HG02588 (cell line): ENCODE data around the gene MAP1LC3B2.
"Not testable (repeated sequence)": the region's sequence is repeated elsewhere in the genome, so short reads cannot be mapped to it uniquely, and the experiment has no call there.

ENCODE experiments used
- ATAC-seq: cut with Tn5 transposase; IDR thresholded peaks from one replicate; pipeline ENCODE4 v1.9.1; 2021; ENCODE audit warnings: mild to moderate bottlenecking, moderate library complexity; ENCODE audit not compliant: unreplicated experiment

MAP1LC3B2 gene

DNA sequence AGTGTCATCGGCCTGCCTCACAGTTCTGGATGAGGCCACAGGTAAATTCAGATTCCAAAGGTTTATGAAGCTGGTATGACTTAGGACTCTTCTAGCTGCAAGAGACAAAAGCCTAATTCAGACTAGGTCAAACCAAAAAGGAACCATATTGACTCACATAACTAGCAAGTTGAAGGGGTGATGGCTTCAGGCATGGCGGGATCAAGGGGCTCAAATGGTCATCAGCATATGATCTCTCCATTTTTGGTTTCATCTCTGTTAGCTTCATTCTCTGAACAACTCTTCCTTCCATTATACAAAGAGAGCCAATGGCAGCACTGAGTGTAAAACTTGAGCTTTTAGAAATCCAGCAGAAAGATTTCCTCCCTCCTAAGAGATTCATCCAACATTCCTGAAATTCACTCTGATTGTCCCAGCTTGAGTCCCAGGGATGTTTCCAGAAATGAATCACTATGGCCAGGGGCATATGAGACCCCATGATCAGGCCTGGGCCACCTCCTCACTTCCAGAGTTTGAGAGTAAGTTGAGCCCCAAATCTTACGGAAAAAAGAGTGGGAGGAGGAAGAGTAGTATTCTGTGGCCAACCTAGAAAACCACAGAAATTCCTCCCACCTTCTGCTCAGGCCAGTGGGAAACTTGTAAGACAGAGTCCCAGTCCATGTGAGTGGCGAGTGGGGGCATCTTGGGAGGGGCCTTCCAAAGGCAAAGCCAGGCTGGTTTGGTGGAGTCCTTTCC lies 2.0 kb upstream of the MAP1LC3B2 start:
- no peak for ATAC-seq

DNA sequence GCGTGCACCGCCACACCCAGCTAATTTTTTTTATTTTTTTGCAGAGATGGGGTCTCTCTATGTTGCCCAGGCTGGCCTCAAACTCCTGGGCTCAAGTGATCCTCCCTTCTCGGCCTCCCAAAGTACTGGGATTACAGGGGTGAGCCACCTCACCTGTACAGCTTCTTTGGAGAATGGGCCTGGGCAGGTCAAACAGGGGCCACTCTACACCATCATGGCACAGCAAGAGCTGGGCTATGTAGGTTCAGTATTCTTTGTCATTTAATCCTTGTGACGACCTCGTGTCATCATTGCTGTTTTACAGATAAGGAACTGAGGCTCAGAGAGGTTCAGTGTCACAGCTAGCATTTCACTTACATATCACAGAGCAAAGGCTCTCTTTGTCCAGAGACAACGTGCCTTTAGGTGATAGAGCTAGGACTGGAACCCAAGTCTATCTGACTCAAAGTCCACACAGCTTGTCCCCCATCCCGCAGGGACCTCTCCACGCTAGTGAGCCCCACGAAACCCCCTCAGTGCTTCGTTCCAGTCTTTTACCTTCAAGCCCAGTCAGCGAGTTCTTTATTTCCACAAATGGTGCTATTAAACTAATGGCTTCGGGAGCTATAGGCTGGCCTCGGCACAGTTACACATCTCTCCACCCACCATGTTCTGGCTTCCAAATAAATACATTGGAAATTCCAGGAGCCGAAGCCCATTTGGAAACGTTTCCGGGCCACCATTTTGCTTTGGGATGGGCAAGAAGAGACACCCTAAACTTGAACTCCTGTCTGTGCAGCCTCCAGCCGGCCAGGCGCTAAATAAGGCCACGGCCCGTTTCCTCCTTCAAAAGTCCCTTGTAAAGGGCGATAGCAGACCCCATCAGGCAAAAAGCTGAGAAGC lies 660 bp upstream of the MAP1LC3B2 start:
- no peak for ATAC-seq

DNA sequence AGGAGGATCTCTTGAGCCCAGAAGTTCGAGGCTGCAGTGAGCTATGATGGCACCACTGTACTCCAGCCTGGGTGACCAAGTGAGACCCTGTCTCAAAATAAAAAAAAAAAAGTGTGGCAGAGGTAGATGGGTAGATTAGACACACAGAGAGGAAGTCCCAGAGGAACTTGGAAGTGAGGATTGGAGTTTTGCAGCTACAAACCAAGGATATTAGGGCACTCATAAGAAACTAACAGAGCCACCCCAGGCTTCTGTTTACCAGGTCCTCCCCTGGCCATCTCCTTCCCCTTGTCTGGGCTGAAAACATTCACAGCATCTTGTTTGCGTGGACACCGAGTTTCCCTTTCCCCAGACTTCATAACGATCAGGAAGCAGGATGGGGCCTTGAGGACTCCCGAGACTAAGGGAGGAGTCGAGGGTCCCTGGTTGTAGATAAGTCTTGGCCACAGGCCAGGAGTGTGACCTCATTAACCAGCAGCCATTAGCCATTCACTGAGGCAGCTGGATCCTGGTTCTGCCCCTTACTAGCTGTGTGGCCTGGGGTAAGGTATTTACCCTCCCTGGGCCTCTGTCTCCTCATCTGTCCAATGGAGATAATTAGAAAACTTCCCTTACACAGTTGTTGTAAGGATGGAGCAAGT lies 2.1 kb downstream of the MAP1LC3B2 start:
- no peak for ATAC-seq

DNA sequence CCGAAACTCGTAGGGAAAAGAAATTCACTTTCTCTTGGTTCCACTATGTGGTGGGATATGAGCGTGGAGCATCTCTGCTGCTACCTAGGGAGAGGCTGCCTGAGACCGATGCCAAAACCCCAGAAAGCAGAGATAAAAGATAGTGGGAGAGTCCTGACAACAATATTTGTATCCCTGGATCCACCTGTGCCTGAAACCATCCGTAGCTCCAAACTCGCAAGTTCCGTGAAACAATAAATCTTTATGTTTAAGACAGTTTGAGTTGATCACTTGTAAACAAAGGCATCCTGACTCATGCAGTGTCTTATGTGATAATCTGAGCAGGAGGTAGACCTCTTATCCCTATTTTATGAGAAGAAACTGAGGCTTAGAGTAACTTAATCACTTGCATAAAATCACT lies 2.9 kb downstream of the MAP1LC3B2 start:
- no peak for ATAC-seq

GRCh38 chr12:116563262-116563661 lies 4.1 kb downstream of the MAP1LC3B2 start:
- ATAC-seq, result no peak

DNA sequence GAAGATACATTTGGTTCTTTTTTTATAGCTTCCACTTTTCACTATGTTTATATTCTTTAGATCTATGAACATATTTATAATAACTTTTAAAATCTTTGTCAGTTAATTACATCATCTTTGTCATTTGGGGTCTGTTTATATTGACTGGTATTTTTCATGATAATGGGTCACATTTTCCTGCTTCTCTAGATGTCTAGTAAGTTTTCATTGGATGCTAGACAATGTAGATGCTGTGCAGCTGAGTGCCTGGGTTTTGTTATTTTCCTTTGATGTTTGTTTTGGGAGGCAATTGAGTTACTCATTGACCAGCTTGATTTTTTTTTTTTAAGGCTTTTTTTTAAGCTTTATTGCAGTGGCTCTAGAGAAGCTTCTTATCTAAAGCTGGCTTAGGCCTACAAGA lies 4.9 kb downstream of the MAP1LC3B2 start:
- no peak for ATAC-seq

GRCh38 chr12:116565221-116565620 lies 6.0 kb downstream of the MAP1LC3B2 start:
- ATAC-seq, result not testable (repeated sequence)

GRCh38 chr12:116565963-116566362 lies 6.8 kb downstream of the MAP1LC3B2 start:
- no peak for ATAC-seq

DNA sequence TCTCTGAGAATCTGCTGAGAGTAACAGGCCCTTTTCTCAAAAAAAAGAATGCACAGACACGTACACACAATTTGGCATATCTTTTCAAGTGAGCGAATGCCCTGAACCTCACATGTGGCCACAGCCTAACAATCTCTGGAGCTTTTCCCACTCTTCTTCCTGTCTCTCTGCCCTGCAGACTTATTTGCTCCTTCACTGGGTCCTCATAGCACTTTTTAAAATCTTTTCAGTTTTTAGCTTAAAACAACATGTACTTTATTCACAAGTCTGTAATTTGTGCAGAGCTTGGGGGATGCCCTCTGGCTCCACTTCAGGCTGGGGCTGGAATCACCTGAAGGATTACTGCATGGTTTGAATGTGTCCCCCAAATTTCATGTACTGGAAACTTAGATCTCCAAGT lies 9.0 kb downstream of the MAP1LC3B2 start:
- no peak for ATAC-seq

DNA sequence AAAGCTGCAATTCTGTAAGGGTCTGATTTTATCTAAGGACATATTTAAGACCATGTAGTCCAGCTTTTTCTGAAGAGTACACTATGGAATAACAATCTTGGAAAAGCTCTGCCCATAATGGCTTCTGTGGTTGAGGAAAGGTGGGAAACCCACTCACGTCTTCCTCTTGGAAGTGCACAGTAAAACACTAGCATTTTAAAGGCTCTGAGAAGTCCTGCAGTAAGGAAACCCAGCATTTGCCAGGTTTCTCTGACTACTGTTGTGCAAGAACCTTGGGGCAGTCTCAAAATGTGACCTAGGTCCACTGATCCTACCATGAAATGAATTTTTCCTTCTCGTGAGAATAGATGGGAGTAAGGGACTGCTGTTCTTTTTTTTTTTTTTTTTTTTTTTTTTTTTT lies 11.9 kb downstream of the MAP1LC3B2 start:
- no peak for ATAC-seq

DNA sequence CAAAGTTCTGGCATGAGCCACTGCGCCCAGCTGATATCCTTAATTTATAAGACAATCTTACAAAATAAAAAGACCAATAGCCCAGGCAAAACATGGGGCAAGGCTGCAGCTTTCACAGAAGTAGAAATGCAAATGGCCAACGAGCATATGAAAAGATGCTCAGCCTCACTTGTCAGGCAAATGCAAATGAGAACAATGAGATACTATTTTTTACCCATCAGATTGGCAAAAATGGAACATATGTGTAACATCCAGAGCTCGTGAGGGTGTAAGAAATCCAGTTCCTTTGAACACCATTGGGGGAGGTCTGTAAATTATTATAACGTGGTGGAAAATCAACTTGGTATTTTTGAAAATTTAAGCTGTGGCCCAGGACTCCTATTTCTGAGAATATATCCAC lies 14.6 kb downstream of the MAP1LC3B2 start:
- no peak for ATAC-seq

DNA sequence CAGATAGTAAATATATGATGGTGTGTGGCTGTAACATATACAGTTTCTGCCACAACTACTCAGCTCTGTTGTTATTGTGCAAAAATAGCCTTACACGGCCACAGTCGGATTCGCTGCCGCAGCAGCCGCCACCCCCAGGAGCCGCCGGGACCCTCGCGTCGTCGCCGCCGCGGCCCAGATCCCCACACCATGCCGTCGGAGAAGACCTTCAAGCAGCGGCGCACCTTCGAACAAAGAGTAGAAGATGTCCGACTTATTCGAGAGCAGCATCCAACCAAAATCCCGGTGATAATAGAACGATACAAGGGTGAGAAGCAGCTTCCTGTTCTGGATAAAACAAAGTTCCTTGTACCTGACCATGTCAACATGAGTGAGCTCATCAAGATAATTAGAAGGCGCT lies 16.6 kb downstream of the MAP1LC3B2 start:
- ATAC-seq, result not testable (repeated sequence)

GRCh38 chr12:116577154-116577561 lies 18.0 kb downstream of the MAP1LC3B2 start:
- no peak for ATAC-seq

DNA sequence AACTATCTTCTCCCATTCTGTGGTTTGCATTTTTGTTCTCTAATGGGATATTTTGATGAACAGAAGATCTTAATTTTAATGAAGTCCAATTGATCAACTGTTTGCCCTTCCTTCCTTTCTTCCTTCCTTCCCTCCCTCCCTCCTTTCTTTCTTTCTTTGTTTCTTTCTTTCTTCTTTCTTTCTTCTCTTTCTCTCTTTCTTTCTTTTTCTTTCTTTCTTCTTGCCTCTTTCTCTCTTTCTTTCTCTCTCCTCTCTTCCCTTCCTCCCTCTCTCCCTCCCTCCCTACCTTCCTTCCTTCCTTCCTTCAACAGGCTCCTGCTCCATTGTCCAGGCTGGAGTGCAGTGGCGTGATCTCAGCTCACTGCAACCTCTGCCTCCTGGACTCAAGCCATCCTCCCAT lies 18.9 kb downstream of the MAP1LC3B2 start:
- ATAC-seq, result no peak

- no peak for ATAC-seq
Measured at GRCh38 chr12:116582610-116583009, 23.4 kb downstream of the MAP1LC3B2 start.

DNA sequence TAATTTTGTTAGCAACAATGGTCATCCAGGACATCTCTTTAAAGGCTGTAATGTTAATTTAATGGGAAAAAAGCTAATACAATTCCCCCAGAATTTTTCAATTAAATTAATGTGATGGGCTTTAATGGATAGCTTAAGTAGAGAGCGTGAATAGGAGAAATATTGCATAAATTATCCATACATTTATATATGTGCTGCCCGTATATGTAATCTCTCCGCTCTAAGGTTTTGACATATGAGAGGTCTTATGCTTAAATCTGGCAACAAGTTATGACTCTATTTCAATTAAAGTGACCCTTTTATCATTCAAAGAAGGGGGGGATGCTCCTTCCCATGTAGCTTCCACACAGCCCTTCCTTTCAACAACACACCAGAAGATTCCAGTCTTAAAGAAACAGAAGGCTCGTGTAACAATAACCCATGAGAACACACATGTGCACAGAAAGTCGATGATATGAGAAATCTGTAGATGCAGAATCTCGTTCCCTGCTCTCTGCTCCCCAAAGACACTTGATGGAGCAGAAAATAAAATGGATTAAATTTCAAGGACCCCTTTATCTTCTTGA lies 24.0 kb downstream of the MAP1LC3B2 start:
- ATAC-seq, result no peak

DNA sequence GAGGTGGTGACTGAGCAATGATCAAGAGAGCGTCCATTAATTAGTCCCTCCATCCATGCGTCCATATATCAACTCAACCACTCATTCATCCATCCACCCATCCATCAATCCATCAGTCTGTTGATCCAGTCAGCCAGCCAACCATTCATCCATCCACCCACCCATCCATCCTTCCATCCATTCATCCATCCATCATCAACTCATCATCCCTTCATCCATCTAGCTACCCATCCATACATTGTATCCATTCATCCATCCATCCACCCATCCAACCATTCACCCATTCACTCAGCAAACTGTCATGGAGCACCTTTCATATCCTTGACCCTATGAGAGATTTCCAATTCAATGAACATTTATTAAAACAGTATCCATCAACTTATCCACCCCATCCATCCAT lies 28.1 kb downstream of the MAP1LC3B2 start:
- ATAC-seq, result no peak

- no peak for ATAC-seq
Measured at GRCh38 chr12:116588390-116589028, 29.3 kb downstream of the MAP1LC3B2 start.

- ATAC-seq, result no peak
Measured at GRCh38 chr12:116589581-116589980, 30.4 kb downstream of the MAP1LC3B2 start.

DNA sequence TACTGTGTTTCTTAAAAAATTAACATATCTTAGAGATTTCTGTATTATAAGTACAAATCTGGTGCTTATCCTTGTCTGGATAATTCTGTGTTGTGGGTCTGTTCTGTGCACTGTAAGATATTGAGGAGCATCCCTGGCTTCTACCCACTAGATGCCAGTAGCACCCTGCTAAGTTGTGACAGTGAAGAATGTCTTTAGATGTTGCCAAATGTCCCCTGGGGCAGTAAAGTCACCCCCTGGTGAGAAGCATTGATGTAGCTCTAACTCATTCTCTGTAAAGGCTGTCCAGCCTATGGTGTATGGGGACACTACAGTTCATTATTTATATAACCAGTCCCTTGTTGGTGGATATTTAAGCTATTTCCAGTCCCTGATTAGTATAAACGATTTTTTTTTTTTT lies 31.4 kb downstream of the MAP1LC3B2 start:
- no peak for ATAC-seq
